Measurements from ENCODE around the gene TPBGL. TPM values are rescaled to one million over a fixed set of nuclear protein-coding genes. Genes with fewer than 3 reads are reported as not detected.

Gene TPBGL
- total RNA-seq, 4 donors from 2014 or later: 0.40 to 3.7 TPM; not detected in 2

GRCh38 chr11:75276686-75277085 lies 36.1 kb downstream of the TPBGL start:
- in situ Hi-C loops (cut with MboI; ENCODE audit: low pct_ligation_motif_present in 1 of 4, low pct_unique_long_range_greater_than_20kb in 1 of 4, low sequenced_read_pairs in 3 of 4) (loop anchor here (5.0 to 25.0 kb wide), 4 partner anchors 106 to 261 kb away; partner anchors contain the start of gene GDPD5 (in 3 of the 4)), intact Hi-C loops (cut with DNase I; ENCODE audit: low total_unique reads) (no loop called here)
- no peak overlapping the region for H3K4me3 ChIP-seq
- H3K27ac ChIP-seq: peak overlapping the region in 3 of 4 donors; percentile 7 to 45 (median 11)
- H3K4me1 ChIP-seq: peaks cover 0 to 9% (median 3%) of the 10 kb centered on the region in 4 donors
- WGBS, 2 donors (ENCODE audit: low coverage in 1 of 2): 79% methylated on average over 6 of the region's 6 CpGs; no CpG with 5 or more reads in 1 of the 2 donors
- TF ChIP-seq EP300 (IDR thresholded peaks at IDR 0.05; ENCODE audit: low read depth) (no peak), POLR2A (IDR thresholded peaks at IDR 0.05) (no peak), POLR2AphosphoS5 (IDR thresholded peaks at IDR 0.05) (no peak)
- TF ChIP-seq, protein P1, sequence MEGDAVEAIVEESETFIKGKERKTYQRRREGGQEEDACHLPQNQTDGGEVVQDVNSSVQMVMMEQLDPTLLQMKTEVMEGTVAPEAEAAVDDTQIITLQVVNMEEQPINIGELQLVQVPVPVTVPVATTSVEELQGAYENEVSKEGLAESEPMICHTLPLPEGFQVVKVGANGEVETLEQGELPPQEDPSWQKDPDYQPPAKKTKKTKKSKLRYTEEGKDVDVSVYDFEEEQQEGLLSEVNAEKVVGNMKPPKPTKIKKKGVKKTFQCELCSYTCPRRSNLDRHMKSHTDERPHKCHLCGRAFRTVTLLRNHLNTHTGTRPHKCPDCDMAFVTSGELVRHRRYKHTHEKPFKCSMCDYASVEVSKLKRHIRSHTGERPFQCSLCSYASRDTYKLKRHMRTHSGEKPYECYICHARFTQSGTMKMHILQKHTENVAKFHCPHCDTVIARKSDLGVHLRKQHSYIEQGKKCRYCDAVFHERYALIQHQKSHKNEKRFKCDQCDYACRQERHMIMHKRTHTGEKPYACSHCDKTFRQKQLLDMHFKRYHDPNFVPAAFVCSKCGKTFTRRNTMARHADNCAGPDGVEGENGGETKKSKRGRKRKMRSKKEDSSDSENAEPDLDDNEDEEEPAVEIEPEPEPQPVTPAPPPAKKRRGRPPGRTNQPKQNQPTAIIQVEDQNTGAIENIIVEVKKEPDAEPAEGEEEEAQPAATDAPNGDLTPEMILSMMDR (IDR thresholded peaks at IDR 0.05): no peak
- peaks cover 0 to 50% (median 14%) of the 10 kb centered on the region in 4 donors for H3K36me3 ChIP-seq
- no peaks in the 10 kb centered on the region for H3K9me3 ChIP-seq
- DNase-seq: no peak
- no peaks in the 10 kb centered on the region for H3K27me3 ChIP-seq

GRCh38 chr11:75277211-75277805 lies 36.7 kb downstream of the TPBGL start:
- Histone ChIP-seq H3K9me3 (no peaks in the 10 kb centered on the region), H3K4me3 (no peak overlapping the region), H3K4me1 (peaks cover 0 to 9% (median 3%) of the 10 kb centered on the region in 4 donors), H3K27ac (peak overlapping the region in 1 of 4 donors; percentile 45), H3K36me3 (peaks cover 0 to 48% (median 15%) of the 10 kb centered on the region in 4 donors), H3K27me3 (no peaks in the 10 kb centered on the region)
- TF ChIP-seq, protein P1 (IDR thresholded peaks at IDR 0.05): no peak
- TF ChIP-seq POLR2A (IDR thresholded peaks at IDR 0.05) (no peak), EP300 (IDR thresholded peaks at IDR 0.05; ENCODE audit: low read depth) (no peak), POLR2AphosphoS5 (IDR thresholded peaks at IDR 0.05) (no peak)
- 92 to 95% methylated on average over 4 to 11 of the region's 11 CpGs for WGBS, 2 donors (ENCODE audit: low coverage in 1 of 2)
- intact Hi-C loops (cut with DNase I; ENCODE audit: low total_unique reads) (no loop called here), in situ Hi-C loops (cut with MboI; ENCODE audit: low pct_ligation_motif_present in 1 of 4, low pct_unique_long_range_greater_than_20kb in 1 of 4, low sequenced_read_pairs in 3 of 4) (loop anchor here (5.0 to 25.0 kb wide), 4 partner anchors 105 to 260 kb away; partner anchors contain the start of gene GDPD5 (in 3 of the 4))
- DNase-seq: no peak

DNA sequence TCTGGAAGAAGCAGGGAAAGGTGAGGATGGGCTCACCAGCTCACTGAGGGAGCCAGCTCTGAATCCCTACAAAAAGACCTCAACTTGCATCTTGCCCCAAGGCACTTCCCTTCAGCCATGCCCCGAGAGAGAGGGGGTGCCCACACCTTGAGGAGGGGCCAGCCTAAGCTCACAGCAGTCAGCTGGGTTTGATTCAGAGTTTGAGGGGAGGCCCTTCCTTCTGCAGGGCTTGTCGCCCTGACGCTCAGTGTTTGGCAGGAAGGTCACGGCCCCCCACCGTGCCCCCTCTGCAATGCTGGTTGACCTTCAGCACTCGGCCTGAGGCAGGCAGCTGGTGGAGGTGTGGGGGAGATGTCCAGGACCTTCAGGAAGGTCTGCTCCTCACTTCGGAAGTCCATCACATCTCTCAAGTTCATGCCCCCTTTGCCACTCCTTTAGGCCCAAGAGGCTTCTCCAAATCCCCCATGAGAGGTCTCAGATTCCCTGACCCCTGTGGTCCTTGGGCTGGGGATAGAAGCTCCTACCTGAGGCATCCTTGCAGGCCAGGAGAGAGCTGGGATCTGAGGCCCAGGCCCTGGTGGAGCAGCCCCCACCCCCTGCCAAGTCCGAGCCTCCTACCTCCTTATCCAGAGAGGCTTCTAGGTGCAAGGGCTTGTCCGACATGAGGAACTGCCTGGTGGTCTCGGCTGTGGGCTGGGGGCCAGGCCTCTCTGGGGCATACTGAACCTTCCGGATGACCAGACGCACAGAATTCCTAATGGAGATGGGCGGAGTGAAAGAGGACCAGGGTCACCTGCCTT lies 37.6 kb downstream of the TPBGL start:
- Histone ChIP-seq H3K4me1 (peaks cover 0 to 9% (median 3%) of the 10 kb centered on the region in 4 donors), H3K27me3 (no peaks in the 10 kb centered on the region), H3K4me3 (no peak overlapping the region), H3K36me3 (peaks cover 0 to 40% (median 15%) of the 10 kb centered on the region in 4 donors), H3K27ac (no peak overlapping the region), H3K9me3 (no peaks in the 10 kb centered on the region)
- 78 to 100% methylated on average over 1 to 13 of the region's 13 CpGs for WGBS, 2 donors (ENCODE audit: low coverage in 1 of 2)
- DNase-seq: no peak
- TF ChIP-seq POLR2A (IDR thresholded peaks at IDR 0.05): no peak
- TF ChIP-seq, protein P1 (IDR thresholded peaks at IDR 0.05): no peak
- no peak for TF ChIP-seq POLR2AphosphoS5 (IDR thresholded peaks at IDR 0.05)
- TF ChIP-seq EP300 (IDR thresholded peaks at IDR 0.05; ENCODE audit: low read depth): no peak
- in situ Hi-C loops (cut with MboI; ENCODE audit: low pct_ligation_motif_present in 1 of 4, low pct_unique_long_range_greater_than_20kb in 1 of 4, low sequenced_read_pairs in 3 of 4) (loop anchor here (5.0 to 25.0 kb wide), 4 partner anchors 104 to 259 kb away; partner anchors contain the start of gene GDPD5 (in 3 of the 4)), intact Hi-C loops (cut with DNase I; ENCODE audit: low total_unique reads) (no loop called here)

DNA sequence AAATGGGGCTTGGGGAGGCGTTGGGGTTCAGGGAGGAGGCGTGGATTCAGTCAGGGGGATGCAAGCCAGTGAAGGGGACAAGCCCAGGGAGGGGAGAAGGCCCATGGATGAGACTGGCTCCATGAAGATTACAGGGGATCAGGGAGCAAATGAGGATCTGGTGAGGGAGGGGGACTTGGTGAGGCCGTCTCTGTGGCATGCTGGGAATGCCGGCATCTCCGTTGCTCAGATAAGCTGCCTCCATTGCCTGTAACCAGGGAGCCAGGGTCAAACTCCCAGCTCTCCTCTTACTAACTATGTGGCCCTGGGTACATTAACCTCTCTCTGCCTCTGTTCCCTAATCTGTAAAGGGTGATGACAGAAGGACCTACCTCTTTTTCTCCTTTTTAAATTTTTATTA lies 38.7 kb downstream of the TPBGL start:
- peaks cover 0 to 9% (median 3%) of the 10 kb centered on the region in 4 donors for H3K4me1 ChIP-seq
- intact Hi-C loops (cut with DNase I; ENCODE audit: low total_unique reads): no loop called here
- in situ Hi-C loops (cut with MboI; ENCODE audit: low pct_ligation_motif_present in 1 of 4, low pct_unique_long_range_greater_than_20kb in 1 of 4, low sequenced_read_pairs in 3 of 4): loop anchor here (5.0 to 25.0 kb wide), 4 partner anchors 103 to 258 kb away; partner anchors contain the start of gene GDPD5 (in 3 of the 4)
- H3K27me3 ChIP-seq: no peaks in the 10 kb centered on the region
- 82 to 100% methylated on average over 2 to 5 of the region's 5 CpGs for WGBS, 2 donors (ENCODE audit: low coverage in 1 of 2)
- no peak overlapping the region for H3K4me3 ChIP-seq
- H3K36me3 ChIP-seq: peaks cover 0 to 31% (median 15%) of the 10 kb centered on the region in 4 donors
- no peak overlapping the region for H3K27ac ChIP-seq
- TF ChIP-seq EP300 (IDR thresholded peaks at IDR 0.05; ENCODE audit: low read depth) (no peak), POLR2AphosphoS5 (IDR thresholded peaks at IDR 0.05) (no peak), POLR2A (IDR thresholded peaks at IDR 0.05) (no peak)
- TF ChIP-seq, protein P1 (IDR thresholded peaks at IDR 0.05): no peak
- DNase-seq: no peak
- H3K9me3 ChIP-seq: no peaks in the 10 kb centered on the region
